ENCODE results near the gene CHAT. TPM values are rescaled to one million over a fixed set of nuclear protein-coding genes. Genes with fewer than 3 reads are reported as not detected.

The CHAT gene
- total RNA-seq, 2 experiments from 2014 or later: not detected

DNA sequence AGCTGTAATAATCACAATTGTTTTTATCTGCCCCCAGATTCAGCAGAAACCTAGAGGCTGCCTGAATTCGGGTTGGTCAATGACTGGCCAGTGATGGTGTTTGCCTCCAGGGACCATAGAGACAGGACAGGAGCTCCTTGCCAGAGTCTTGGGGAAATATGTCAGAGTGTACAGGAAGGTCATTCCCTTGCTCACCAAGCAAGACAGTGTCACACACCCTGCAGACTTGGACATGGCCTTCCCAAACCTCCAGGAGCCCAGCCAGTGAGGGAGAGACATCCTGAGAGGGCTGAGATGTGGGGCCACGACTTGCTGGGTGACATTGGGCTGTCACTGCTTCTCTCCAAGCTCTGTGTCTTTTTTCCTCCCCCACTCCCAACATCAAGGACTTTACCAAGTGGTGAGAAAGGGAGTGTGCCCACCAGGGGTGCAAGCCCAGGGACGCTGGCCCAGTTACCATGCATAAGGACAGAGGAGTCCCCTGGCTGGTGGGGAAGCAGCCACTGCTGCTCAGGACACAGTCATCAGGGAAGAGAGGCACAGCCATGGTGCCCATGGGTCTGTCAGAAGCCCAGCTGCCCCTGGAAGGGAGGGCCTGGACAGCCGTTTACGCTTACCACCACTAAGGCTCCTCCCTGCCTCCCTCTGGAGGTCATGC, 40.3 kb downstream of the CHAT start:
- intact Hi-C loops (cut with micrococcal nuclease; ENCODE audit: unreplicated experiment): no loop called here
- no peaks in the 10 kb centered on the region for H3K36me3 ChIP-seq (ENCODE audit: insufficient read depth, low read length)
- no peaks in the 10 kb centered on the region for H3K4me1 ChIP-seq (ENCODE audit: insufficient read depth, low read length, poor library complexity, severe bottlenecking)
- H3K4me2 ChIP-seq (ENCODE audit: low read length): no peak overlapping the region
- no peaks in the 10 kb centered on the region; the same call in 1 of the 2 replicates for H3K9me3 ChIP-seq (ENCODE audit: low read length)
- no peak overlapping the region for H3K4me3 ChIP-seq (ENCODE audit: low read depth, low read length, poor library complexity, severe bottlenecking)
- BruUV-seq (replicated peaks): no TSS peak
- CTCF ChIA-PET (ENCODE audit: unreplicated experiment): no interaction called here
- H3K79me2 ChIP-seq (ENCODE audit: insufficient read depth, low read depth, low read length): no peaks in the 10 kb centered on the region
- no peak overlapping the region for H2AFZ ChIP-seq (ENCODE audit: low read length)
- no peaks in the 10 kb centered on the region for H4K20me1 ChIP-seq (ENCODE audit: insufficient read depth, low read length)
- no peaks in the 10 kb centered on the region for H3K9me2 ChIP-seq (ENCODE audit: insufficient read depth, low read length)
- TF ChIP-seq, protein P1, sequence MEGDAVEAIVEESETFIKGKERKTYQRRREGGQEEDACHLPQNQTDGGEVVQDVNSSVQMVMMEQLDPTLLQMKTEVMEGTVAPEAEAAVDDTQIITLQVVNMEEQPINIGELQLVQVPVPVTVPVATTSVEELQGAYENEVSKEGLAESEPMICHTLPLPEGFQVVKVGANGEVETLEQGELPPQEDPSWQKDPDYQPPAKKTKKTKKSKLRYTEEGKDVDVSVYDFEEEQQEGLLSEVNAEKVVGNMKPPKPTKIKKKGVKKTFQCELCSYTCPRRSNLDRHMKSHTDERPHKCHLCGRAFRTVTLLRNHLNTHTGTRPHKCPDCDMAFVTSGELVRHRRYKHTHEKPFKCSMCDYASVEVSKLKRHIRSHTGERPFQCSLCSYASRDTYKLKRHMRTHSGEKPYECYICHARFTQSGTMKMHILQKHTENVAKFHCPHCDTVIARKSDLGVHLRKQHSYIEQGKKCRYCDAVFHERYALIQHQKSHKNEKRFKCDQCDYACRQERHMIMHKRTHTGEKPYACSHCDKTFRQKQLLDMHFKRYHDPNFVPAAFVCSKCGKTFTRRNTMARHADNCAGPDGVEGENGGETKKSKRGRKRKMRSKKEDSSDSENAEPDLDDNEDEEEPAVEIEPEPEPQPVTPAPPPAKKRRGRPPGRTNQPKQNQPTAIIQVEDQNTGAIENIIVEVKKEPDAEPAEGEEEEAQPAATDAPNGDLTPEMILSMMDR (conservative IDR thresholded peaks at IDR 0.05; ENCODE audit: low read length): no peak
- no peak for TF ChIP-seq EZH2phosphoT487 (IDR thresholded peaks at IDR 0.05; ENCODE audit: borderline replicate concordance, low read depth, low read length)
- POLR2A ChIA-PET: no interaction called here
- no peak overlapping the region for H3K27ac ChIP-seq (ENCODE audit: low read depth, low read length, poor library complexity, severe bottlenecking)
- DNase-seq (ENCODE audit: low spot score): no peak

DNA sequence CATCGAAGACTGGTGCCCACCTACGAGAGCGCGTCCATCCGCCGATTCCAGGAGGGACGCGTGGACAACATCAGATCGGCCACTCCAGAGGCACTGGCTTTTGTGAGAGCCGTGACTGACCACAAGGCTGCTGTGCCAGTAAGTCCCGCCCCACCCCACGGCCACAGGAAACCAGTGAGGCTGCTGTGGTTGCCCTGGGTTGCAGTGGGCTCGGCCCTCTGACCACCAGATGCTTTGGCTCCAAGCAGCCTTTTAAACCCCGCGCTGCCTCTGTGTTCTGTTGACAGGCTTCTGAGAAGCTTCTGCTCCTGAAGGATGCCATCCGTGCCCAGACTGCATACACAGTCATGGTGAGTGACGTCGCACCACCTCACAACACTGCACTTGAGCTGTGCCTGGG, 41.3 kb downstream of the CHAT start:
- H3K4me2 ChIP-seq (ENCODE audit: low read length): no peak overlapping the region
- H3K27ac ChIP-seq (ENCODE audit: low read depth, low read length, poor library complexity, severe bottlenecking): no peak overlapping the region
- POLR2A ChIA-PET: interaction anchor here (0.5 kb wide), 1 partner anchor 1194 kb away, joined by 5 read pairs; no protein-coding TSS in a partner anchor
- CTCF ChIA-PET (ENCODE audit: unreplicated experiment): no interaction called here
- H3K9me3 ChIP-seq (ENCODE audit: low read length): no peaks in the 10 kb centered on the region; the same call in 1 of the 2 replicates
- no peak for TF ChIP-seq EZH2phosphoT487 (IDR thresholded peaks at IDR 0.05; ENCODE audit: borderline replicate concordance, low read depth, low read length)
- TF ChIP-seq, protein P1 (conservative IDR thresholded peaks at IDR 0.05; ENCODE audit: low read length): no peak
- H3K9me2 ChIP-seq (ENCODE audit: insufficient read depth, low read length): no peaks in the 10 kb centered on the region
- no peak overlapping the region for H2AFZ ChIP-seq (ENCODE audit: low read length)
- H3K4me1 ChIP-seq (ENCODE audit: insufficient read depth, low read length, poor library complexity, severe bottlenecking): no peaks in the 10 kb centered on the region
- no peaks in the 10 kb centered on the region for H3K36me3 ChIP-seq (ENCODE audit: insufficient read depth, low read length)
- no TSS peak for BruUV-seq (replicated peaks)
- H3K79me2 ChIP-seq (ENCODE audit: insufficient read depth, low read depth, low read length): no peaks in the 10 kb centered on the region
- intact Hi-C loops (cut with micrococcal nuclease; ENCODE audit: unreplicated experiment): no loop called here
- no peak overlapping the region for H3K4me3 ChIP-seq (ENCODE audit: low read depth, low read length, poor library complexity, severe bottlenecking)
- no peaks in the 10 kb centered on the region for H4K20me1 ChIP-seq (ENCODE audit: insufficient read depth, low read length)
- DNase-seq (ENCODE audit: low spot score): no peak

DNA sequence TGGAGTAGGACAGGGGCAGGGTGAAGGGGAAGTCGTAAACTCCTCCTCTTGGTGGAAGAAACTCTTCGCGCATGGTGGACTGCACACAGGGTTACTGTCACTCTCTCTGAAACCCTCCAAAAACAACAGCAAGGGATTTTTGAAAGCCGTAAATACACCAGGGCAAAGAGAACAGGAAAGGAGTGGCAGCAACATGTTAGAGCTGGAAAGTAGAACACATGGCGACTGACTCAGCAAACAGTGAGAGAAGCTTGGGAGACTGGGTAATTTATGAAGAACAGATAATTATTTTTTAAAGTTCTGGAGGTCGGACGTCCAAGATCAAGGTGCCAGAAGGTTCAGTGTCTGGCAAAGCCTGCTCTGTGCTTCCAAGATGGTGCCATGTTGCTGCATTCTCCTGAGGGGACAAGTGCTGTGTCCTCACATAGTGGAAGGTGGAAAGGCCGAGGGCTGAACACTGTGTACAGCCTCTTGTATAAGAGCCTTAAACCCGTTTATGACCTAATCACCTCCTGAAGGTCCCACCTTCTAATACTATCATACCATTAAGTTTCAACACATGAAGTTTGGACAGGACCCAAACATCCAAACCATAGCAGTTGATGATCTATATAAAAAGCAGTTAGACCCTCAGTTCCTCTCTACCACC, 43.1 kb downstream of the CHAT start:
- no peak for DNase-seq (ENCODE audit: low spot score)
- H3K4me1 ChIP-seq (ENCODE audit: insufficient read depth, low read length, poor library complexity, severe bottlenecking): no peaks in the 10 kb centered on the region
- no peaks in the 10 kb centered on the region for H4K20me1 ChIP-seq (ENCODE audit: insufficient read depth, low read length)
- no TSS peak for BruUV-seq (replicated peaks)
- no peak overlapping the region for H3K4me3 ChIP-seq (ENCODE audit: low read depth, low read length, poor library complexity, severe bottlenecking)
- POLR2A ChIA-PET: no interaction called here
- intact Hi-C loops (cut with micrococcal nuclease; ENCODE audit: unreplicated experiment): no loop called here
- H3K9me3 ChIP-seq (ENCODE audit: low read length): no peaks in the 10 kb centered on the region; the same call in 1 of the 2 replicates
- CTCF ChIA-PET (ENCODE audit: unreplicated experiment): no interaction called here
- H3K79me2 ChIP-seq (ENCODE audit: insufficient read depth, low read depth, low read length): no peaks in the 10 kb centered on the region
- H3K4me2 ChIP-seq (ENCODE audit: low read length): no peak overlapping the region
- no peaks in the 10 kb centered on the region for H3K9me2 ChIP-seq (ENCODE audit: insufficient read depth, low read length)
- no peak overlapping the region for H3K27ac ChIP-seq (ENCODE audit: low read depth, low read length, poor library complexity, severe bottlenecking)
- H3K36me3 ChIP-seq (ENCODE audit: insufficient read depth, low read length): no peaks in the 10 kb centered on the region
- H2AFZ ChIP-seq (ENCODE audit: low read length): no peak overlapping the region
- no peak for TF ChIP-seq EZH2phosphoT487 (IDR thresholded peaks at IDR 0.05; ENCODE audit: borderline replicate concordance, low read depth, low read length)
- TF ChIP-seq, protein P1 (conservative IDR thresholded peaks at IDR 0.05; ENCODE audit: low read length): no peak

All from OCI-LY7 (cell line).